GM20000 (cell line): ENCODE results near the gene NMT1.
A peak's percentile ranks its signal among the peaks of the same experiment; 100 is the strongest.

ENCODE experiments used
- DNase-seq: peaks from one replicate; pipeline ENCODE4 v3.0.0; 2012; ENCODE audit warnings: low spot score
- TF ChIP-seq, protein P1 (sequence below): IDR thresholded peaks from 2 replicates; pipeline ENCODE4 v1.5.1; 2012; ENCODE audit warnings: mild to moderate bottlenecking, control low read depth; ENCODE audit errors: extremely low read depth, missing control alignments

Gene NMT1

DNA sequence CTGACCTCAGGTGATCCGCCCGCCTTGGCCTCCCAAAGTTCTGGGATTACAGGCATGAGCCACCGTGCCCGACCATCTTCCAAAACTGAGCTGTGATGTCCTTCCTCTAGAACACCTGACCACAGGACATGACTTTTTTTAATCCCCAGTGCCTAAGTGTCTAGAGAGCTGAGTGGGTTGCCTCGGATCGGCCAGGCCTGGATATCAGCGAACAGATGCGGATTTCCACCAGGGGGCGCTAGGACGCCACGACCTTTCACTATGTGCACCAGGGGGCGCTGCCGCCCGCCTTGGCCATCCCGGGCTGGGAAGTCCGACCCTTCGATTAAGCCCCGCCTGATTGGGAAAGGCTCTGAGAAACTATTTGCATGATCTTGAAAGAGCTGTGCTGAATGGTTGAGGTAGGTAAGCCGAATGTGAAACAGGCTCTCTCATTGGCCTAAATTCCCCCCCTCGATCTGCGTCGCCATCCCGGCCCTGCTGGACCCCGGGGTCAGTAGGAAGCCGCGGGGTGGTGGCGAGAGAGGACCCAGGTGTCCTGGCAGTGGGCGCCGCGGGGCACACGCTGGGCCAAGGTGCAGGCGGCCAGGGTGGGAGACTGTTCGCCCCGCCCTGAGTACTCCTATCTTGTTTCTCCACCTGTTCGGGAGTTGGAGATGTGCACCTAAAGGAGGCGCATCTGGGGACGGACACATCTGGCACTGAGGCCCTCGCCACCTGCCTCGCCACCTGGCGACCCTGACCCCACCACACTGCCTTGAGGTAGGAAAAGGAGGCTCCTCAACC, 74.3 kb downstream of the NMT1 start, which contains the start of gene ACBD4:
TSS of gene ACBD4 (plus strand) at position 496 of the 786 bp plus-strand sequence. CDS start 458 bp downstream, outside the sequence.
- TF ChIP-seq, protein P1, sequence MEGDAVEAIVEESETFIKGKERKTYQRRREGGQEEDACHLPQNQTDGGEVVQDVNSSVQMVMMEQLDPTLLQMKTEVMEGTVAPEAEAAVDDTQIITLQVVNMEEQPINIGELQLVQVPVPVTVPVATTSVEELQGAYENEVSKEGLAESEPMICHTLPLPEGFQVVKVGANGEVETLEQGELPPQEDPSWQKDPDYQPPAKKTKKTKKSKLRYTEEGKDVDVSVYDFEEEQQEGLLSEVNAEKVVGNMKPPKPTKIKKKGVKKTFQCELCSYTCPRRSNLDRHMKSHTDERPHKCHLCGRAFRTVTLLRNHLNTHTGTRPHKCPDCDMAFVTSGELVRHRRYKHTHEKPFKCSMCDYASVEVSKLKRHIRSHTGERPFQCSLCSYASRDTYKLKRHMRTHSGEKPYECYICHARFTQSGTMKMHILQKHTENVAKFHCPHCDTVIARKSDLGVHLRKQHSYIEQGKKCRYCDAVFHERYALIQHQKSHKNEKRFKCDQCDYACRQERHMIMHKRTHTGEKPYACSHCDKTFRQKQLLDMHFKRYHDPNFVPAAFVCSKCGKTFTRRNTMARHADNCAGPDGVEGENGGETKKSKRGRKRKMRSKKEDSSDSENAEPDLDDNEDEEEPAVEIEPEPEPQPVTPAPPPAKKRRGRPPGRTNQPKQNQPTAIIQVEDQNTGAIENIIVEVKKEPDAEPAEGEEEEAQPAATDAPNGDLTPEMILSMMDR = peak; percentile 100
- DNase-seq = peak; percentile 96

- TF ChIP-seq, protein P1 = no peak
- no peak for DNase-seq
Measured at GRCh38 chr17:45135978-45136791, 75.1 kb downstream of the NMT1 start.

DNA sequence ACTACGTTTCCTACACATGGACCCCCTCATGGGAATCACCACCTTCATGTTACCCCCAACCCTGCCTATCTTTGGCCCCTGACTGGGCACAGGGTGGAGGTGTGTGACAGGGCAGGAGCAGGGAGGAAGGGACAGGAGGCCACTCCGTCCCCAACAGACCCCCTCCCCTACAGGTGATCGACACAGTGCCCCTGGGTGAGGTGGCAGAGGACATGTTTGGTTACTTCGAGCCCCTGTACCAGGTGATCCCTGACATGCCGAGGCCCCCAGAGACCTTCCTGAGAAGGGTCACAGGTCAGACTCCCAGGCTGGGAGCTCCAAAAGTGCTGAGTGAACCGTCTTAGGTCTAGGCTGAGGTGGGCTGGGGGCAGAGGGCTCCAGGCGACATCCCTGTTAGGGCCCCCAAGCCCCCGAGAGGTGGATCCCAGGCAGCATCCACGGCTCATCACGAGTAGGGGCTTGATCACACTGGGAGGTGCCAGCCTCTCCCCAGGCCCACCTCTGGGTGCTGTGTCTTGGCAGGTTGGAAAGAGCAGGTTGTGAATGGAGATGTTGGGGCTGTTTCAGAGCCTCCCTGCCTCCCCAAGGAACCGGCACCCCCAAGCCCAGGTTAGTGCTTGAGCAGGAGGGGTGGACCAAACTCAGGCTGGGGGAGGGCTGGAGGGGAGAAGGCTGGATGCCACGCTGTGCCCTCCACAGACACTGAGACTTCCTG, 75.9 kb downstream of the NMT1 start:
- TF ChIP-seq, protein P1 = no peak
- DNase-seq = no peak

GRCh38 chr17:45137561-45138305, 76.6 kb downstream of the NMT1 start:
- TF ChIP-seq, protein P1 = no peak
- DNase-seq = no peak

DNA sequence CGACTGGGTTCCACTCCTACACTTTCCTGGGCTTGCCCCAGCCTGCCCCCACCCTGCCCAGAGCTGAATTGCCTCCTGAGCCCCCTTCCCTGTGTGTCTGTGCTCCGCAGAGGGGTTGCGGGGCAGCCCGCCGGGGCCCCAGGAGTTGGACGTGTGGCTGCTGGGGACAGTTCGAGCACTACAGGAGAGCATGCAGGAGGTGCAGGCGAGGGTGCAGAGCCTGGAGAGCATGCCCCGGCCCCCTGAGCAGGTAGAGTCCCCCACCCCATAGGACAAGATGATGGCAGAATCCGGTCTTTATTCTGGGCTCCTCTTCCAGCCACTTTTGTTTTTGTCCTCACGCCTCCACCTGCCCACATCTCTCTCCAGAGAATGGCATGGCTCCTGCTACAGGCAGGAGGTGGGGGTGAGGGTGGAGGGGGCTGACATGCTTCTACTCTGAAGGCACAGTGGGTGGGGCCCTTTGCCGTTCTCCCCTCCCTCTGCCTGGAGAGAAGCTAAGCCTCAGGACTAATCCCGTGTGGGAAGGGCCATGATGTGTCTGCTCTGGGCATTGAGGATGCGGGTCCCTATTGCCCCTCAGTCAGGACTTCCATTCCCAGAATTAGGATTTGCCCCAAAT, 77.9 kb downstream of the NMT1 start:
- TF ChIP-seq, protein P1 = no peak
- no peak for DNase-seq

GRCh38 chr17:45139533-45139920, 78.4 kb downstream of the NMT1 start:
- TF ChIP-seq, protein P1 = no peak
- no peak for DNase-seq
